GM18909 (cell line): ENCODE results near the gene FOXA1.

ENCODE experiments used
- ATAC-seq: cut with Tn5 transposase; IDR thresholded peaks from one replicate; pipeline ENCODE4 v1.9.1; 2021; ENCODE audit warnings: mild to moderate bottlenecking; ENCODE audit not compliant: unreplicated experiment, poor library complexity

FOXA1 gene

GRCh38 chr14:37594971-37595808 lies at the start of gene FOXA1, which contains the start of gene TTC6:
FOXA1 (minus strand) TSS chr14:37595249; CDS start chr14:37594972, 277 bp downstream.
TTC6 (plus strand) TSS chr14:37595629; CDS start chr14:37622065, 26,436 bp downstream.
- no peak for ATAC-seq

DNA sequence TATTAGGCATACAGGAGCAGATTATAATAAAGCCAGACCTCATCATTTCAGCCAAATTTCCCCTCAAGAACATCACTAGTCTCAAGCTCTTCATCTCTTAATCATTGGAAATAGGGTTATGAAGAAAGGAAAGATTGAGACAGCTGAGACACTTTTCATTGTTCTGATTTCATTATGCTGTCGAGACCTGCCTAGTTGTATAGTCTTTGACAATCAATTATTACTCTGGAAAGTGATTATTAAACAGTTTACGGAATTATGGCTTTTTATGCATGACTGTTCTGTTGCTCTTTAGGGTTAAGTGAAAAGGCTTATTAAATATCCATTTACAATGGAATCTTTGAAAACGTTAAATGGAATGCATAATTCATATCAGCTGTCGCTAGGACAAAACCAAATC lies 48.7 kb upstream of the FOXA1 start:
- no peak for ATAC-seq

GRCh38 chr14:37642125-37642524 lies 47.1 kb upstream of the FOXA1 start:
- ATAC-seq: no peak

GRCh38 chr14:37641117-37641516 lies 46.1 kb upstream of the FOXA1 start:
- no peak for ATAC-seq

- ATAC-seq: no peak
Measured at GRCh38 chr14:37638599-37638998, 43.5 kb upstream of the FOXA1 start.

DNA sequence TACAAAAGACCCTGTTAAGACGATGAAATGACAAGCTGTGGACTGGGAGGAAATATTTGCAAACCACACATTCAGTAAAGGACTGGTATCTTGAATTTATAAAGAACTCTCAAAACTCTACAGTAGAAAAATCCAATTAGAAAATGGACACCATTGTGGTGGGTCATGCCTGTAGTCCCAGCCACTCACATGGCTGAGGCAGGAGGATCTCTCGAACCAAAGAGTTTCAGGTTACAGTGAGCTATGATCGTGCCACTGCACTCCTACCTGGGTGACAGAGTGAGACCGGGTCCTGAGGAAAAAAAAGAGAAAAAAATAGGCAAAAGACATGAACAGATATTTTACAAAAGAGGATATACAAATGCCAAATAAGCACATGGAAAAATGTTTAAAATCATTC lies 42.3 kb upstream of the FOXA1 start:
- ATAC-seq: no peak

GRCh38 chr14:37625597-37626595 lies 30.8 kb upstream of the FOXA1 start:
- no peak for ATAC-seq

DNA sequence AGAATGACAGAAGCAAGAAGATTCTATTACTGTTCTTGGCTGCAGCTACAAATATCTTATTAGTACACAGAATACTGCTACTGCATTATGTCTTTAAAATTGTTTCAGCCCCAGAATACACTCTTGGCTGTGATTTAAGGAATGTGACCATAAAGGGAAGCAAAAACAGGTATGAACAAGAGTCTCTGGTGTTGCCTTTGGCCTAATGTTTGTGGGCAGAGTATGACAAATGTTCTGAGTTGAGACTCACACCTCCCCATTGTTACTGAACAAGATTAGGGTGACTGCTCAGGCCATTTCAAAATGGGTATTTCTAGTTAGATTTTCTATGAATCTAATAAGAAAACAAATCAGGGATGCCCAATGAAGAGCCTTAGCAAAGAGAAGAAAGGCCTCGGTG lies 28.9 kb upstream of the FOXA1 start:
- ATAC-seq: no peak

GRCh38 chr14:37623426-37623951 lies 28.4 kb upstream of the FOXA1 start:
- no peak for ATAC-seq

GRCh38 chr14:37622231-37622923 lies 27.3 kb upstream of the FOXA1 start:
- no peak for ATAC-seq

GRCh38 chr14:37620856-37621255 lies 25.8 kb upstream of the FOXA1 start:
- ATAC-seq: no peak

DNA sequence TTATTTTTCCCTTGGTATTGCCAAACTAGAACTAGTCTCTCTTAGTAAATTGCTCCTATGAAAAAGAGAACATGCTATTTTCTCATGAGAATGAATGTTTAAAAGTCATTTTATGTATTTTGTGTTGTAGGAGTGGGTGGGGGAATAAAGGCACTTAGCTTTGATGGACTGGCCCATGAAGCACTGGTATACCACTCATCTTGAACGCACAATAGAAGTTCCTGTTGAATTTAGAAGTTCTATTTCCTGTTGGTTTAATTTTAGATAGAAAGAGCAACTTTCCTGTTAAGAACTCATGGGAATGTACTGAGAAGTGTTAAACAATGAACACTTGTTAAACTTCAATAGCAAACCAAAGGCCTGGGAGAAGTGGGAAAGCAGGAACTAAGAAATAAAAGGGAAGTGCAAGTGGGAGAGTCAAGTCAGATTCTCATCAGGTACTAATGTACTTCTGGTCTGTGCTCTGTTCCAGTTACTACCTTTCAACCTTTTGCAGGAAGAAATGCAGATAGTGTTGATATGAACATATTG lies 23.5 kb upstream of the FOXA1 start:
- no peak for ATAC-seq

DNA sequence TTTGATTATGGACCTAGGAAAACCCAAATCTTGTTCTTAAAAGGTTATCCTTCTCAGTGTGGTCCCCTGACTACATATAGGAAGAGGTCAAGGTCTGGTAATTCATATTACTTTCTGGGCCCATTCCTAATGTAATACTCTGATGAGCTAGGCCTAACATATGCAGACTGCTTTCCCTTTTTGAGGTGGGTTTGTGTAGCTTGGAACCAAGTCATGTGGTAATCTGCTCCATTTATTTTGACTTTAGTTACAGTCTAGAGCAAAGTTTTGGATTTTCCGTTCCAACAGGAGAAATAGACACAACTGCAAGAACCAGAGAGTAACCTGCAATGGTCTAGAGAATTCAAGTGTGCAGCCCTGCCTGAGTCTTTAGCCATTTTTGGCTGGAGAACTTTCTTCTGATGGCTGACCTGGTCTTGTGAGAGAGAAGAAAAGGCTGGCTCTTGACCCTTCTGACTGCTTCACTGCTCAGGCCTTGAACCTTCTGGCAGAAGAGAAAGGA lies 22.9 kb upstream of the FOXA1 start:
- no peak for ATAC-seq

GRCh38 chr14:37616853-37617252 lies 21.8 kb upstream of the FOXA1 start:
- ATAC-seq: no peak

DNA sequence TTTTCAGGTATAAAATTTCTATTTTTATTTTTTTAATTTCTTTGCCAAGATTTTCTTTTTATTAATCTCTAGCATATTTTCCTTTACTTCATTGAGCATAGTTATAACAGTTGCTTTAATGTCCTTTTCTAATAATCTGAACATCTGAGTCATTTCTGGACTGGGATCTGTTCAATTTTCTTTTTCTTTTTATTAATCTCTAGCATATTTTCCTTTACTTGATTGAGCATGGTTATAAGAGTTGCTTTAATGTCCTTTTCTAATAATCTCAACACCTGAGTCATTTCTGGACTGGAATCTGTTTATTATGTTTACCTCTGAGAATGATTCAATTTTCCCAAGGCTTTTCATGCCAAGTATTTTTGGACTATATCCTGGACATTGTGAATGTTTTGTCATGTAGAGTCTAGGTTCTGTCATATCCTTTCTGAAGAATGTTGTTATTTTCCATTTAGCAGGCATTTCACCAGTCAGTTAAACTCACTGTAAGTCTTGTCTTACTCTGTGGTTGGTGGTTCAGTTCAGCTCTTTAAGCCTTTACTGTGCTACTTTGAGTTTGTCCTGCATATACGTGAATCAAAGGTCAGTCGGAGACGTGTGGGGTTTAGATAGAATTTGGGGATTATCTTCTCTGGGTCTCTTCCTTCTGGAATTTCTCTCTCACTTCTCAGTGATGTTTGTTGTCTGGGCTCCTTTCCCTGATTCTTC lies 20.7 kb upstream of the FOXA1 start:
- ATAC-seq: no peak

- no peak for ATAC-seq
Measured at GRCh38 chr14:37610945-37611523, 16.0 kb upstream of the FOXA1 start.

GRCh38 chr14:37608649-37609048 lies 13.6 kb upstream of the FOXA1 start:
- ATAC-seq: no peak

DNA sequence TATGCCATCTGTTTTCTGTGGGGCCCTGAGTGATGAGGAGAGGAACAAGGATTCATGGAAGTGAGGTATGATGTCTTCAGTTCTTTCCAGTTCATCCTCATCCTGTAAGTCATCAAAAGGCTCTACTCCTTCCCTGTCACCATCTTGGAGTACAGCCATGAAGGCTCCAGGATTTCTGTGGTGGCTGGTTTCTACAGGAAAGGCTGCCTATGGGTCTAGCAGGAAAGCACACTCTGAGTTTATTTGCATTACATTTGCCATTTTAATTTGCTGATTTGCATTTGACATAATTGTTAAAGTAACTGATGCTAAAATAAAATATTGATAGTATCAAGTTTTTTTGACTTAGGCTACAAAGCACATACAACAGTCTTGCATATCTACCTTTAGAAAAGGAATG lies 11.6 kb upstream of the FOXA1 start:
- ATAC-seq: no peak
